Measurements from ENCODE around the gene XRCC5.

Gene XRCC5

GRCh38 chr2:216144857-216145256 lies 35.7 kb downstream of the XRCC5 start:
- DNase-seq (ENCODE audit: low spot score in 2 of 2) (no peak), ATAC-seq (ENCODE audit: low read depth) (no peak)
- H3K36me3 Mint-ChIP-seq: peaks cover 30% of the 10 kb centered on the region
- no peaks in the 10 kb centered on the region for H3K27me3 Mint-ChIP-seq
- H3K4me1 Mint-ChIP-seq: peaks cover 5% of the 10 kb centered on the region
- H3K4me3 Mint-ChIP-seq: no peak overlapping the region
- H3K27ac Mint-ChIP-seq: no peak overlapping the region
- no peaks in the 10 kb centered on the region for H3K9me3 Mint-ChIP-seq

DNA sequence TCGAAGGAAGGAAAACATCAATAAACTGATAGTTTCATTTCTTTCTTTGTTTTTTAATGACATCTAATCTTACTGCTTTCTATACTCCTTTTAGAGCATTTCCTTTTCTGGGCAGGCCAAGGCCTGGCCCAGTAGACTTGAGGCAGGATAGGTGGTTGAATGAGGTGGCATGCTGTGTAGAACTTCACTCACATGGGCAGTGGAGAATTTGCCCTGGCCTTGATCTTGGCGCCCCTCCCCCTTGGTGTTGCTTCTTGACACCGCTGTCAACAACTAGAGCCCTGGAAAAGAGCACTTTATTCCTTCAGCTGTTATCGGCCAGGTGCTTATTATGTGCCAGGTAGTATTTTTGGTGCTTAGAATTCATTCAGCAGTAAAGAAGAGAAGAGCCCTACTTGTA lies 37.4 kb downstream of the XRCC5 start:
- Mint-ChIP-seq H3K36me3 (peaks cover 33% of the 10 kb centered on the region), H3K4me1 (peaks cover 5% of the 10 kb centered on the region), H3K4me3 (no peak overlapping the region), H3K27me3 (no peaks in the 10 kb centered on the region), H3K9me3 (no peaks in the 10 kb centered on the region), H3K27ac (peak overlapping the region; percentile 49)
- ATAC-seq (ENCODE audit: low read depth) (no peak), DNase-seq (ENCODE audit: low spot score in 2 of 2) (no peak)

DNA sequence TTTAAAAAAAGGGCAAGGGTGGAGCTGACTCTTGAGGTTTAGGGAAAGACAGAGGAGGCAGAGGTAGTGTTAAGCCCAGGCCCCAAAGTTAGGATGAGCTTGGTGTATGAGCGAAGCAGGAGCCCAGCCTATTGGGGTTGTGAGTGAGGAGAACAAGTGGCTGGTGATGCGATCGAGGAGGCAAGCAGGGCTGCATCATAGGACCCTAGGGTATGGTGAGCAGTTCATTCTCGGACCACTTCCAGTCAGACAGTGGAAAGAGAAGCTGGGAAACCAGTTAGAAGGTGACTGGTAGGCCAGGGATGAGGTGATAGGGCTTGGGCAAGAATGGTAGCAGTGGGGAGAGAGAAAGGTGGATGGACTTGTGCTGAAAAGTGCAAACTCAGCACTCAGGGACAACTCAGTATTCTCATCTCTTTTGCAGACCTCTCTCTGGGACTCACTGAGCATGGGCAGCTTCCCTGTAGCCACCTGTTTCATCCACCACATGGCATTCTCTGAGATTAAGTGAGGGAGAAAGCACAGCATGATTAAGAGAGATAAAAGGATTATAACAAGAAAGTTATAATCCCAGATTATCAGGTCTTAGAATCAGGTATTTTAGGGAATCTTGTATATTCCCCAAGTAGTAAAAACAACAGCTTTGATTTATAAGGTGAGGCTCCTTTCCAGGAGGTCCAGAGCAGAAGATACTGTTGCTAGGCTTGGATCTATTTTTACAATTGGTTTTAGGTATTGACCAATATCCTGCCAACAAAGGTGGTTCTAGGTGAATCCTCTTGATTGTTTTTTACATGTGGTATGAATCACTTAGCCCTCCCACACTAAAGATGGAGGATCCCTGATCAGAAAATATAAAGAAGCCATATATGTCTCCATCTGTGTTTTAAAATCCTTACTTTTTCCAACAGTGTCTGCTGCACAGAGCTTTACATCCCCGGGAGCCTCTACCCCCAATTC lies 38.3 kb downstream of the XRCC5 start:
- H3K27me3 Mint-ChIP-seq: no peaks in the 10 kb centered on the region
- no peak for ATAC-seq (ENCODE audit: low read depth)
- no peaks in the 10 kb centered on the region for H3K9me3 Mint-ChIP-seq
- peaks cover 34% of the 10 kb centered on the region for H3K36me3 Mint-ChIP-seq
- peak overlapping the region; percentile 49 for H3K27ac Mint-ChIP-seq
- no peak overlapping the region for H3K4me3 Mint-ChIP-seq
- no peak for DNase-seq (ENCODE audit: low spot score in 2 of 2)
- peaks cover 5% of the 10 kb centered on the region for H3K4me1 Mint-ChIP-seq

DNA sequence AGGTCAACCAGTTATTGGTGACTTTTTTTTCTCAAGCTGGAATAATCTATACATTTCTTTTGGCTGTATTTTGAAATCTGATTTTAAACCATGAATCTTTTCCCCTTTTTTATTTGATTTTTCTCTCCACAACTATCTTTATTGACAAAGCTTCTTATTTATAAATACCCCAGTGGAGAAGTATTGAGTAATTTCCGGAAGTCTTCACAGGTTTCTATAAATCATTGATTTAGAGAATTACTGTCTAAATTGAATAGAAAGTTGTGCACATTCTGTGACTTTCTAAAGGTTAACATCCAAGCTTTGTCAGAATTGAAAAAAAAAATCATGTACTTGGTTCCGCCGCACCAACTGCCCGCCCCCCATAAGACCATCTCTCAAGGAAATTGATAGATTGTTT lies 39.8 kb downstream of the XRCC5 start:
- Mint-ChIP-seq H3K27ac (no peak overlapping the region), H3K36me3 (peaks cover 41% of the 10 kb centered on the region), H3K27me3 (no peaks in the 10 kb centered on the region), H3K9me3 (no peaks in the 10 kb centered on the region), H3K4me3 (no peak overlapping the region), H3K4me1 (peaks cover 5% of the 10 kb centered on the region)
- no peak for ATAC-seq (ENCODE audit: low read depth)
- no peak for DNase-seq (ENCODE audit: low spot score in 2 of 2)

- Mint-ChIP-seq H3K27me3 (no peaks in the 10 kb centered on the region), H3K27ac (no peak overlapping the region), H3K36me3 (peaks cover 45% of the 10 kb centered on the region), H3K4me1 (peaks cover 5% of the 10 kb centered on the region), H3K4me3 (no peak overlapping the region), H3K9me3 (no peaks in the 10 kb centered on the region)
- ATAC-seq (ENCODE audit: low read depth): no peak
- DNase-seq (ENCODE audit: low spot score in 2 of 2): no peak
Measured at GRCh38 chr2:216149741-216150140, 40.6 kb downstream of the XRCC5 start.

DNA sequence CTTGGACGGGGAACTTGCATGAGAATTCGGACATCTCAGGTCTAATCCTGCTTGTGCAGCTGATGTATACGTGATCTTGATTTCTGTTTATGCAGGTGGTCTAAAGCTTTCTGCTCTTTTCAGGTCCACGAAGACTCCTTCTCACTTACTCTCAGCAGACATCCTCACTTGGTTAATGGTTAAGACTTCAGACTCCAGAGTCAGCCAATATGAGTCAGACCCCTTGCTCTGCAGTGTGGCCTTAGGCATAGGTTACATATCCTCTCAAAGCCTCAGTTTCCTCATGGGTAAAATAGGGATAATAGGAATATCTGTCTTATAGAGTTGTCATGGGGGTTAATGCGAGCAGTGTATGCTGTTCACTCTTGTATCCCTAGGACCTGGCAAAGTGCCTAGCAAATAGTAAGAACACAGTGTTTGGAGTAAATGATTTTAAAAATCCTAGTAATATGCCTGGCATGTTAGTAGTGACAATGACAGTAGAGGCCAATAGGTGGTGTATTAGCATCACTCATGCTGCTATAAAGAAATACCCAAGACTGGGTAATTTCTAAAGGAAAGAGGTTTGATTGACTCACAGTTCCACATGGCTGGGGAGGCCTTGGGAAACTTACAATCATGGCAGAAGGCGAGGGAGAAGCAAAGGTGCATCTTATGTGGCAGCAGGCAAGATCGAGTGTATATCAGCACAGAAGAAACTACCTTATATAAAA lies 42.3 kb downstream of the XRCC5 start:
- ATAC-seq (ENCODE audit: low read depth) (no peak), DNase-seq (ENCODE audit: low spot score in 2 of 2) (no peak)
- H3K36me3 Mint-ChIP-seq: peaks cover 51% of the 10 kb centered on the region
- no peak overlapping the region for H3K27ac Mint-ChIP-seq
- H3K9me3 Mint-ChIP-seq: no peaks in the 10 kb centered on the region
- no peak overlapping the region for H3K4me3 Mint-ChIP-seq
- H3K27me3 Mint-ChIP-seq: no peaks in the 10 kb centered on the region
- peaks cover 5% of the 10 kb centered on the region for H3K4me1 Mint-ChIP-seq

- peaks cover 38% of the 10 kb centered on the region for H3K36me3 Mint-ChIP-seq
- H3K4me3 Mint-ChIP-seq: no peak overlapping the region
- ATAC-seq (ENCODE audit: low read depth) (no peak), DNase-seq (ENCODE audit: low spot score in 2 of 2) (no peak)
- H3K27me3 Mint-ChIP-seq: no peaks in the 10 kb centered on the region
- H3K4me1 Mint-ChIP-seq: no peaks in the 10 kb centered on the region
- no peaks in the 10 kb centered on the region for H3K9me3 Mint-ChIP-seq
- H3K27ac Mint-ChIP-seq: no peak overlapping the region
Measured at GRCh38 chr2:216155954-216156353, 46.8 kb downstream of the XRCC5 start.

DNA sequence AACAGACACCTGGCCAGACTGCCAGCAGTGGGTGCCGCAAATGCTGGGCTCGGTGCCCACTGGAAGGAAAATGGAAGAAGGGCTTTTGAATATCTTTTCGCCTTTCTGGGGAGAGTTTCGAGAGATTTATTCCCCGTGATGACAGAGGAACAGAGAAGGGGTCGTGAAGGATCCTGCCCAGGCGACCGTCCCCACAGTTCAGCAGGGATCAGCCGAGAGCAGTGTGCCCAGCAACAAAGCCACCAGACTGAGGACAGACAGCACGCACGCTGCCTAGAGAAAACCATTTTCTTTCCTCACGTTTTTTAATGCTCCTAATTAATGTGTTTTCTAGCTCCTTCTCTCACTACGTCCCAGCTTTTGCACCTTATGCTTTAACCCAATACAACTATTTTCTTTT lies 47.7 kb downstream of the XRCC5 start:
- no peak for ATAC-seq (ENCODE audit: low read depth)
- Mint-ChIP-seq H3K27ac (no peak overlapping the region), H3K4me3 (no peak overlapping the region), H3K4me1 (no peaks in the 10 kb centered on the region), H3K36me3 (peaks cover 33% of the 10 kb centered on the region), H3K9me3 (no peaks in the 10 kb centered on the region), H3K27me3 (no peaks in the 10 kb centered on the region)
- DNase-seq (ENCODE audit: low spot score in 2 of 2): no peak

DNA sequence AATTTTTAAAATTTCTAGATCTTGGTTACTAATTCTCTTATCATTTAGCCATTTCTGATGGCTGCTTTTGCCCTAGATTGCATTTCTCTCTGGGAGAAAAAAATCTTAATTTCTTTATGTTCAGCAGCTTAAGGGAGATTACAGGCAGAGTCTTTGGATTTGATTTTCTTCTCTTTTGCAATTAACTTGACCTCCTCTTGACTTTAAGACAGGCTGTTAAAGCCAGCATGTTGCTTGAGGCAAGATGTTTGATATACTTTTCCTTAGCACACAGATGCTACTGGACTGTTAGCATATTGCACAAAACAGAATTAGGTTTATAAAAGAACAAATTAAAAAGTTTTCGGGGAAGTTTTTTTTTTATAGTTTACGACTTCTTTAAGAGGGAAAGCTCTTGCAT lies 50.0 kb downstream of the XRCC5 start:
- no peak for DNase-seq (ENCODE audit: low spot score in 2 of 2)
- H3K27ac Mint-ChIP-seq: no peak overlapping the region
- peaks cover 41% of the 10 kb centered on the region for H3K36me3 Mint-ChIP-seq
- H3K4me3 Mint-ChIP-seq: no peak overlapping the region
- H3K9me3 Mint-ChIP-seq: no peaks in the 10 kb centered on the region
- H3K27me3 Mint-ChIP-seq: no peaks in the 10 kb centered on the region
- no peak for ATAC-seq (ENCODE audit: low read depth)
- H3K4me1 Mint-ChIP-seq: no peaks in the 10 kb centered on the region

DNA sequence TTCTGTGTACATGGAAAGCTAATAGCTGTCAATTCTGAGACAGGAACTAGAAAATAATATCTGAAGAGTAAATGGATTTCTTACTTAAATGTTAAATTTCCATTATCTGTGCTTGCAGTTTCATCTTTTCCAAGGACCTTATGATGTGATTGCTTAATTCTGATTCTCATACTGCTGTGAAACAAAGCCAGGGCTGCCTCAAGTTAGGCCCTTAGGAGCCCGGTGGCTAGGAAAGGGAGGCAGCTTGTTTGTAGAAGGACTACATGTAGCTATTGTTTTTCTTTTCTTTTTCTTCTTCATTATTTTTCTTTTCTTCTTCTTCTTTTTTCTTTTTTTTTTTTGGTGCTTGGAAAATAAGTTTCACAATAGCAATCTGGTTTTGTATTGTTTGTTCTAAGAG lies 50.5 kb downstream of the XRCC5 start:
- no peak overlapping the region for H3K4me3 Mint-ChIP-seq
- ATAC-seq (ENCODE audit: low read depth) (no peak), DNase-seq (ENCODE audit: low spot score in 2 of 2) (no peak)
- no peaks in the 10 kb centered on the region for H3K9me3 Mint-ChIP-seq
- peaks cover 41% of the 10 kb centered on the region for H3K36me3 Mint-ChIP-seq
- no peaks in the 10 kb centered on the region for H3K4me1 Mint-ChIP-seq
- no peak overlapping the region for H3K27ac Mint-ChIP-seq
- no peaks in the 10 kb centered on the region for H3K27me3 Mint-ChIP-seq

GRCh38 chr2:216160786-216161185 lies 51.6 kb downstream of the XRCC5 start:
- ATAC-seq (ENCODE audit: low read depth) (no peak), DNase-seq (ENCODE audit: low spot score in 2 of 2) (no peak)
- no peaks in the 10 kb centered on the region for H3K9me3 Mint-ChIP-seq
- no peaks in the 10 kb centered on the region for H3K4me1 Mint-ChIP-seq
- H3K27me3 Mint-ChIP-seq: no peaks in the 10 kb centered on the region
- peaks cover 38% of the 10 kb centered on the region for H3K36me3 Mint-ChIP-seq
- no peak overlapping the region for H3K4me3 Mint-ChIP-seq
- no peak overlapping the region for H3K27ac Mint-ChIP-seq

DNA sequence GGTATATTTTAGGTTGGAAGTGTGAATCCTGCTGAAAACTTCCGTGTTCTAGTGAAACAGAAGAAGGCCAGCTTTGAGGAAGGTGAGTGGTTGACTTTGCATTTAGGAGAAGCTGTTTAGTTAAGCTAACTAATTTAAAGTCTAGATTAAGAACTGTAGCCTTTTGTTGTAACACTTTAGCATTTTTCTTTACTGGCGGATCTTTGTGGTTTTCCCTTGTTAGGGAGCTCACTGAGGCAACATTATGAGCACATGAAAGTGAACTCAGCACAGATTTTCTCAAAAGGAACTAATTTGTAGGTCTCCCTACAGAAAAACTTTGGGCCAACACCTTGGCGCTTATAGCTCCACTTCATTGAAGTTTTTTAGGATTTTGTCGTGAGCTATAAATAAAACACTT lies 52.8 kb downstream of the XRCC5 start:
- H3K27me3 Mint-ChIP-seq: no peaks in the 10 kb centered on the region
- H3K36me3 Mint-ChIP-seq: peaks cover 40% of the 10 kb centered on the region
- peaks cover 2% of the 10 kb centered on the region for H3K4me1 Mint-ChIP-seq
- ATAC-seq (ENCODE audit: low read depth): no peak
- no peak for DNase-seq (ENCODE audit: low spot score in 2 of 2)
- no peaks in the 10 kb centered on the region for H3K9me3 Mint-ChIP-seq
- H3K27ac Mint-ChIP-seq: no peak overlapping the region
- H3K4me3 Mint-ChIP-seq: no peak overlapping the region

GRCh38 chr2:216163518-216163917 lies 54.4 kb downstream of the XRCC5 start:
- DNase-seq (ENCODE audit: low spot score in 2 of 2): no peak
- Mint-ChIP-seq H3K36me3 (peaks cover 37% of the 10 kb centered on the region), H3K4me3 (no peak overlapping the region), H3K27me3 (no peaks in the 10 kb centered on the region), H3K4me1 (peaks cover 2% of the 10 kb centered on the region), H3K27ac (peak overlapping the region; percentile 61), H3K9me3 (no peaks in the 10 kb centered on the region)
- no peak for ATAC-seq (ENCODE audit: low read depth)

DNA sequence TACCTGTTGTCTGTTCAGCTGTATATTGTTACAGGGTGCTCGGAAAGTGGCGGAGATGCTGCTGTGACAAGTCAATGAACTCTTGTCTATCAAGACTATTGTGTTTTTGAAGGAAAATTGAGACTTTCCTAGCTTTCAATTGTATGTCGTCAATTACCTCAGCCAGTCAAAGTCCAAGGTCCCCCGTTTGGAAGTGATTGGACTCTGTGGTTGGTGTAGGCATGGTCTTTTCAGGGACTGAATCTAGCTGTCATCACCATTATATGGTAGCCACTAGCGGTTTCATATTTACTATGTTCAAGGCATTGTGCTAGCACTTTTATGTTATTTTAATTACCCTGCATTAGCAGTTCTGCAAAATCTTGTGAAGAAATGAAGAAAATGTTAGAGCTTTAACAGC lies 54.9 kb downstream of the XRCC5 start:
- DNase-seq (ENCODE audit: low spot score in 2 of 2) (no peak), ATAC-seq (ENCODE audit: low read depth) (no peak)
- Mint-ChIP-seq H3K27me3 (no peaks in the 10 kb centered on the region), H3K27ac (no peak overlapping the region), H3K4me1 (peaks cover 4% of the 10 kb centered on the region), H3K36me3 (peaks cover 41% of the 10 kb centered on the region), H3K9me3 (no peaks in the 10 kb centered on the region), H3K4me3 (no peak overlapping the region)

Measured in memory B cell (primary cell).